Choroid plexus epithelial cell (primary cell): ENCODE measurements around the gene AGRN.

Experiments used
- DNase-seq: peaks from one replicate; pipeline ENCODE4 v3.0.0-alpha.2; 2010; ENCODE audit warnings: low read depth
- H3K4me3 ChIP-seq: 2 replicates; pipeline ENCODE4 v1.5.1; 2011; ENCODE audit warnings: low read depth, mild to moderate bottlenecking, control low read depth, low read length, moderate library complexity
- CTCF ChIP-seq: conservative IDR thresholded peaks from 2 replicates; pipeline ENCODE4 v1.5.1; 2011; ENCODE audit warnings: low read depth, mild to moderate bottlenecking, control low read depth, inconsistent platforms, low read length, moderate library complexity

AGRN gene

GRCh38 chr1:1088801-1089680 lies 69.1 kb downstream of the AGRN start:
- no peak overlapping the region for H3K4me3 ChIP-seq
- no peak for DNase-seq
- TF ChIP-seq CTCF = no peak

GRCh38 chr1:1089731-1090423 lies 70.0 kb downstream of the AGRN start:
- TF ChIP-seq CTCF = no peak
- no peak overlapping the region for H3K4me3 ChIP-seq
- DNase-seq = no peak

GRCh38 chr1:1090424-1091343 lies 70.8 kb downstream of the AGRN start:
- no peak for TF ChIP-seq CTCF
- DNase-seq = no peak
- H3K4me3 ChIP-seq = no peak overlapping the region

- no peak overlapping the region for H3K4me3 ChIP-seq
- no peak for DNase-seq
- TF ChIP-seq CTCF = no peak
Measured at GRCh38 chr1:1091344-1092148, 71.6 kb downstream of the AGRN start.

- TF ChIP-seq CTCF = no peak
- H3K4me3 ChIP-seq = no peak overlapping the region
- DNase-seq = no peak
Measured at GRCh38 chr1:1092149-1092855, 72.4 kb downstream of the AGRN start.
